Measurements from ENCODE around the gene MT1HL1.

MT1HL1 gene

DNA sequence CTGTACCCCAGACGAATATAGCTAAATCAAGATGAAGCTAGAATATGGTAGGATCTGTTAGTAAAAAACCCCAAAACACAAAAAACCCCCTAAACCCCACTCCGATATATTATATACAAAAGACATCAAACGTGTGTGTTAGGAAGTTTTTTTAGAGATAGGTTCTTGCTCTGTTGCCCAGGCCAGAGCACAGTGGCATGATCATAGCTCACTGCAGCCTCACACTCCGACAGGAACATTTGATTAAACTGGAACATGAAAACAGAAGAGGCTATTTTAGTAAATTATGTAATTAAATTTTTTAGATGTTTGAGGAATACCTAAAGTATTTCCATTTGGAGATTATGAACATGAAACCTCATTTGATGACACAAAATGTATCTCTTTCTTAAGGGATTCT is 29.6 kb upstream of the MT1HL1 start:
- intact Hi-C loops (cut with micrococcal nuclease), result no loop called here
- H3K4me1 Mint-ChIP-seq (ENCODE audit: low read depth), result no peaks in the 10 kb centered on the region
- no peaks in the 10 kb centered on the region for H3K36me3 Mint-ChIP-seq (ENCODE audit: low read depth)
- no peaks in the 10 kb centered on the region for H3K9me3 Mint-ChIP-seq
- H3K27ac Mint-ChIP-seq, result no peak overlapping the region
- H3K27me3 Mint-ChIP-seq, result peaks cover 3% of the 10 kb centered on the region
- H3K4me3 Mint-ChIP-seq, result no peak overlapping the region

DNA sequence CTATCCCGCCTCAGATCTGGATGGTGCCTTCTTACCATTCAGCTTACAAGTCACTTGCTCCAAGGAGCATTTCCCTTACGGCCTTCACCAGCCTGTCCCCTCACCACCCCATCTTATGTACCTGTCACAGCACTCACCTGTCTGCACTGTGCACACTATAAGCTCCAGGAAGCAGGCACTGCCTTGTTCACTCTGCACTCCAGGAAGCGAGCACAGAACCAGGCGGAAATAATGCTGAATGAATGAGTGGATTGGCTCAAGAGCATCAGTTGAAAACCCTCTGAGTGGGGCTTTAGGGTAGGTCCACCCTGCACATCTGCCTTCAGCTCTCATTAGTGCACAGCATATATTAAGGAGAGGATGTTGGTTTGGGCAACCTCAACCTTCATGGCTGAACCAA is 28.8 kb upstream of the MT1HL1 start:
- no peak overlapping the region for H3K27ac Mint-ChIP-seq
- no peaks in the 10 kb centered on the region for H3K36me3 Mint-ChIP-seq (ENCODE audit: low read depth)
- H3K4me1 Mint-ChIP-seq (ENCODE audit: low read depth), result no peaks in the 10 kb centered on the region
- H3K9me3 Mint-ChIP-seq, result no peaks in the 10 kb centered on the region
- no peak overlapping the region for H3K4me3 Mint-ChIP-seq
- intact Hi-C loops (cut with micrococcal nuclease), result no loop called here
- no peaks in the 10 kb centered on the region for H3K27me3 Mint-ChIP-seq

DNA sequence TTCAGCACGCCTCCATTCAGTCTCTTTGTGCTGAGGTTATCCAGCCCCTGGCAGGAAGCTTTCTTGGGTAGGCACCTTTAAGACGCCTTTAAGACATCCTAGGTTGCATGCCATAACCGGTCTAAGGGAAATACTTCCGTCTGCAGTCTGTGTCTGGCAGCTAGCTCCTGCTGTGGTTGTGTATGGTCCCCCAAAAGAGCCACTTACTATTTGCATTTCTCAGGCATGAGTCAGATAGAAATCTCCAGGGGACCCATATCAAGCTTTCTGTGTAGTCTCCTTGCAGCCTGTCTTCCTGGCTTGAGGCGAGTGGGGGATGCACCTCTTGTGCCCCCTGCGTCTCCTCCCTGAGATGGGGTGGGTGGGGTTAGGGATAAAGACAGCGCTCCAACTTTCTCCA is 27.8 kb upstream of the MT1HL1 start:
- Mint-ChIP-seq H3K4me3 (no peak overlapping the region), H3K9me3 (no peaks in the 10 kb centered on the region), H3K36me3 (ENCODE audit: low read depth) (no peaks in the 10 kb centered on the region), H3K27me3 (no peaks in the 10 kb centered on the region), H3K4me1 (ENCODE audit: low read depth) (no peaks in the 10 kb centered on the region), H3K27ac (no peak overlapping the region)
- intact Hi-C loops (cut with micrococcal nuclease), result no loop called here

GRCh38 chr1:237031480-237031879 is 27.2 kb upstream of the MT1HL1 start:
- Mint-ChIP-seq H3K27me3 (no peaks in the 10 kb centered on the region), H3K4me1 (ENCODE audit: low read depth) (no peaks in the 10 kb centered on the region), H3K27ac (no peak overlapping the region), H3K4me3 (no peak overlapping the region), H3K36me3 (ENCODE audit: low read depth) (no peaks in the 10 kb centered on the region), H3K9me3 (no peaks in the 10 kb centered on the region)
- intact Hi-C loops (cut with micrococcal nuclease), result no loop called here

- no peak overlapping the region for H3K4me3 Mint-ChIP-seq
- no peak overlapping the region for H3K27ac Mint-ChIP-seq
- H3K9me3 Mint-ChIP-seq, result peaks cover 8% of the 10 kb centered on the region
- no peaks in the 10 kb centered on the region for H3K27me3 Mint-ChIP-seq
- intact Hi-C loops (cut with micrococcal nuclease), result no loop called here
- H3K36me3 Mint-ChIP-seq (ENCODE audit: low read depth), result no peaks in the 10 kb centered on the region
- no peaks in the 10 kb centered on the region for H3K4me1 Mint-ChIP-seq (ENCODE audit: low read depth)
Measured at GRCh38 chr1:237029850-237030535, 25.8 kb upstream of the MT1HL1 start.

DNA sequence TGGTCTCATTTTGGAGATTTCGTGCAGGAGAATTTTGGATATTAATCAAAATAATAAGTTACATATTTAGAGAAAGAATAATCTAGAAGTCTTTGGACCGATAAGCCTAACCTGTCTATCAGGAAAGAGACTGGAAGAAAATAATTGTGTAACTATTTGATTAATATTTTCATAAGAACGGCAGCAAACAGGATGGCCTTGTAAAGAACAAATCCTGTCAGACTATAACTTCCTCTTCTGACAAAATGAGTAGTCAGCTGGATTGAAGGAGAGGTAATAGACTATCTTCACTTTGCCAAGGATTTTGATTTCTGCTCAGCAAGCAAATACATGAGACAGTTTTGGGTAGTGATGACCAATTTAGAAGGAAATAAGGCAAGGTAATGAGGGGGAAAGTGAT is 25.0 kb upstream of the MT1HL1 start:
- peaks cover 8% of the 10 kb centered on the region for H3K9me3 Mint-ChIP-seq
- no peaks in the 10 kb centered on the region for H3K27me3 Mint-ChIP-seq
- no peak overlapping the region for H3K27ac Mint-ChIP-seq
- intact Hi-C loops (cut with micrococcal nuclease), result no loop called here
- H3K4me1 Mint-ChIP-seq (ENCODE audit: low read depth), result no peaks in the 10 kb centered on the region
- no peak overlapping the region for H3K4me3 Mint-ChIP-seq
- H3K36me3 Mint-ChIP-seq (ENCODE audit: low read depth), result no peaks in the 10 kb centered on the region

DNA sequence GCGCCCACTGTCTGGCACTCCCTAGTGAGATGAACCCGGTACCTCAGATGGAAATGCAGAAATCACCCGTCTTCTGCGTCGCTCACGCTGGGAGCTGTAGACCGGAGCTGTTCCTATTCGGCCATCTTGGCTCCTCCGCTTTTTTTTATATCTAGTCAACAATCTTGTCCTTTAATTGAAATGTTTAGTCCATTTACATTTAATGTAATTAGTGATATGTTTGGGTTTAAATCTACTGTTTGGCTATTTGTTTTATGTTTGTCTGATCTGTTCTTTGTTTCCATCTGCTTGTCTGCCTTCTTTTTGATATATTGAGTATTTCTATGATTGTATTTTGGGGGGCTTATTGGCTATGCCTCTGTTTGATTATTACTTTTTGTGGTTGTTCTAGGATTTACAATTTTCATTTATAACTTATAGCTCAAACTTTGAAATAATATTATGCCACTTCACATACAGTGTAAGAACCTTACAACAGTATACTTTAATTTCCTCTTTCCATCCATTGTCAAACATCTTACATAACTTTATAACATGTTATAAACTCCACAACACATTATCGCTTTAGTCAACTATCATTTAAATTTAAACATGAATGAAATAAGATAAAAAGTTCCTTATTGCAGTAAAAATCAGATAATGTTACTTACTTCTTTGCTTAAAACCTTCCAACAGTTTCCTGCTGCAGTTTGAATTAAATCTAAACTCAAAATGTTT is 21.3 kb upstream of the MT1HL1 start:
- Mint-ChIP-seq H3K36me3 (ENCODE audit: low read depth) (no peaks in the 10 kb centered on the region), H3K9me3 (peaks cover 8% of the 10 kb centered on the region), H3K27ac (no peak overlapping the region), H3K27me3 (no peaks in the 10 kb centered on the region), H3K4me1 (ENCODE audit: low read depth) (no peaks in the 10 kb centered on the region), H3K4me3 (no peak overlapping the region)
- intact Hi-C loops (cut with micrococcal nuclease), result no loop called here

DNA sequence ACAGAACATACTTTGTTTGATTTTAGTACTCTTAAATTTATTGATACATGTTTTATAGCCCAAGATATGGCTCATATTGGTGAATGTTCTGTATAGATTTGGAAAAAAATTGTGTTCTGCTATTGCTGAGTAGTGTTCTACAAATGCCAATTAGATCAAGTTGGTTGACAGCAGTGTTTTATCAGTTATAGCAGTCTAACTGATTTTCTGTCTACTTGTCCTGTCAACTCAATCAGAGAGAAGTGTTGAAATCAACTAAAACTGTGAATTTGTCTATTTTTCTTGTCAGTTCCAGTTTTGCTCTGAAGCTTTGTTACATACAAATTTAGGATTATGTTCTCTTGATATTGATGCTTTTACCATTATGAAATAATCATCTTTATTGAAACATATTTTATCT is 14.7 kb upstream of the MT1HL1 start:
- Mint-ChIP-seq H3K27ac (no peak overlapping the region), H3K4me1 (ENCODE audit: low read depth) (no peaks in the 10 kb centered on the region), H3K9me3 (no peaks in the 10 kb centered on the region), H3K4me3 (no peak overlapping the region), H3K27me3 (no peaks in the 10 kb centered on the region), H3K36me3 (ENCODE audit: low read depth) (no peaks in the 10 kb centered on the region)
- intact Hi-C loops (cut with micrococcal nuclease), result no loop called here

DNA sequence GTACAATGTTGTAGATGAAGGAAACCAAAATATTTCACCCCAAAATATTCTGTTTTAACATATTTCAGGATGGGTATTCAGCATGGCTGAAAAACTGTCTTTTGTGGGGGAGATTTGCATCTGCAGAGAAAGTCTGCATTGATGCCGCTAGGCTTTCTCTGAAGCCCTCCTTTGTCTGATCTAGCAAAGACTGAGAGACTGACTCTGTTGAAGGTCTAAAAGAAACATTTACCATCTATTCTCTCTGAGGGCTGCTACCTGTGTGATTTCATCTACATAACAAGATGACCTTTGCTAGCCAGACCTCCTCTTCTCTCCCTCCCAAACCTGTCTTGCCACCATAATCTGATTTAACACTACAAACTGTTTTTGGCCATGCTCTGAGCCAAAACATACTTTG is 12.4 kb upstream of the MT1HL1 start:
- Mint-ChIP-seq H3K4me1 (ENCODE audit: low read depth) (no peaks in the 10 kb centered on the region), H3K4me3 (no peak overlapping the region), H3K27ac (no peak overlapping the region), H3K9me3 (no peaks in the 10 kb centered on the region), H3K36me3 (ENCODE audit: low read depth) (no peaks in the 10 kb centered on the region), H3K27me3 (no peaks in the 10 kb centered on the region)
- intact Hi-C loops (cut with micrococcal nuclease), result no loop called here

DNA sequence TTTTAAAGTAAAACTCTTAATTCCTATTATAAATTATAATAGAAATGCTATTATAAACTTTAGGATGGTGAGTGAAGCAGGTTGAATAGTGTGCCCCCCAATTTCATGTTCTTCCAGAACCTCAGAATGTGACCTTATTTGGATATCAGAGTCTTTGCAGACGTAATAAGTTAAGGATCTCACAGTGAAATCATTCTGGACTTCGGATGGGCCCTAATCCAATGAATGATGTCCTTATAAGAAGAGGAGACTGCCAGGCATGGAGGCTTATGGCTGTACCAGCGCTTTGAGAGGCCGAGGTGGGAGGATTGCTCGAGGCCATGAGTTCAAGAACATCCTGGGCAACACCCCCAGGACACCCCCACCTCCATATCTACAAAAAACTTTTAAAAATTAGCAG is 9.4 kb upstream of the MT1HL1 start:
- Mint-ChIP-seq H3K9me3 (no peaks in the 10 kb centered on the region), H3K27ac (no peak overlapping the region), H3K36me3 (ENCODE audit: low read depth) (no peaks in the 10 kb centered on the region), H3K4me1 (ENCODE audit: low read depth) (no peaks in the 10 kb centered on the region), H3K27me3 (no peaks in the 10 kb centered on the region), H3K4me3 (no peak overlapping the region)
- intact Hi-C loops (cut with micrococcal nuclease), result no loop called here

DNA sequence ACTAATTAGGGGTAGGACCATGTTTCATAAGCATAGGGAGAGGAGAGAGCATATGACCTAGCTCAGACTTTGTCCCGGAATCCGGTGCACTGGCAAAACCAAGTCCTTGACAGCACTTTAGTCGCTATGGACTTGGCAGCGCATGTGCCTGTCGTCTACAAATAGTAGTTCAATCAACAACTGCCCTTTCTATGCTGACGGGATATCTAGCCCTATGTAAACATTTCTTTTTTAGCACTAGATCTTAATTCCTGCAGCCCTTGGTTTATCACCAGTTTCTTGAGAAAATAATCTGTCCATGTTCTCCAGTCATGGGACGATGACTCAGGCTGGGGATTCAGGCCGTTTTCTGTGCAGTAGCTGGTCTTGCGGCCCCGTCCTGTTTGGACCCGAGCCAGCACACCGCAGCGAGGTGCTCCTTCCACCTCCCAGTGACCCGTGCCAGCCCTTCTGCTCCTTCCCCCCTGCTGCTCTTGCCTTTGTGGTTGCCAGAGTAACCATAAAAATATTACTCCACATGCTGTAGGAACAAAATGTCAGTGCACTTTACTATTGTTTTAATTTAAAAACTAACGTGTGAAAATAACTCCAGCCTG is 8.6 kb upstream of the MT1HL1 start:
- H3K9me3 Mint-ChIP-seq, result no peaks in the 10 kb centered on the region
- no peaks in the 10 kb centered on the region for H3K36me3 Mint-ChIP-seq (ENCODE audit: low read depth)
- no peaks in the 10 kb centered on the region for H3K27me3 Mint-ChIP-seq
- no peak overlapping the region for H3K27ac Mint-ChIP-seq
- no peaks in the 10 kb centered on the region for H3K4me1 Mint-ChIP-seq (ENCODE audit: low read depth)
- H3K4me3 Mint-ChIP-seq, result no peak overlapping the region
- intact Hi-C loops (cut with micrococcal nuclease), result no loop called here

DNA sequence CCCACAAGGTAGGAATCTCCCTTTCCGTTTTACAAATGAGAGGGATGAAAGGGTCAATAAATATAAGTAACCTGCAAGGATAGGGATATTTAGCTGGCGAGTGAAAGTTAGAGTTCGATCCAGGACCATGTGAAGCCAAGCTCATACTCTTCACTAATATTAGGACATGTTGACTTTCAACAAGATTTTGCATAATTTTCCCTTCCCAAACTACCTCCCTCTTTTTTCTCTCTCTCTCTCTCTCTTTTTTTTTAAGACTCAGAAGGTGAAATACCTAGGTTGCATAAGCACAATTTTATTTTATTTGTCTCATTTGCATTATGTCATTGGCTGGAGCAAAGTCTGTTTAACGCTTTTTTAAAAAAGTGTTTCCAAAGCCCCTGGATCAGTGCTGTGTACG is 8.1 kb upstream of the MT1HL1 start:
- intact Hi-C loops (cut with micrococcal nuclease), result no loop called here
- H3K36me3 Mint-ChIP-seq (ENCODE audit: low read depth), result no peaks in the 10 kb centered on the region
- no peak overlapping the region for H3K27ac Mint-ChIP-seq

GRCh38 chr1:237011432-237011831 is 7.2 kb upstream of the MT1HL1 start:
- Mint-ChIP-seq H3K27me3 (no peaks in the 10 kb centered on the region), H3K27ac (no peak overlapping the region), H3K9me3 (no peaks in the 10 kb centered on the region), H3K4me3 (no peak overlapping the region), H3K4me1 (ENCODE audit: low read depth) (no peaks in the 10 kb centered on the region), H3K36me3 (ENCODE audit: low read depth) (no peaks in the 10 kb centered on the region)
- intact Hi-C loops (cut with micrococcal nuclease), result no loop called here

More for the DNA sequence above, 8.1 kb upstream of the MT1HL1 start:
- Mint-ChIP-seq H3K27me3 (no peaks in the 10 kb centered on the region), H3K4me1 (ENCODE audit: low read depth) (no peaks in the 10 kb centered on the region), H3K9me3 (no peaks in the 10 kb centered on the region), H3K4me3 (no peak overlapping the region)

DNA sequence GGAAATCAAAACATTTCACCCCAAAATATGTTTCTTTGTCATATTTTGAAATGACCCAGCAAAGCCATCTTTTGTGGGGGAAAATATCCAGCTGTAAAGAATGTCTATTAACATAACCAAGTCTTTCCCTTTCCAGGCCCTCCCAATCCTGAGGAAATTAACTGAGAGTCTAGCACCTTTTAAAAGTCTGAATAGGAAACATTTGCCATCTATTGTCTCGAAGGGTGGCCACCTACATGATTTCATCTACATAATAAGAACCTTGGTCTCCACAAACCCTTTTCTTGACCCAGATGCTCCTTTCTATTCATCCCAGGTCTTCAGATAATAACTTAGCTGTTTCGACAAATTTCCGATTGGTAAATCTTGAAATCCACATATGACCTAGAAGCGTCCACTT is 5.4 kb upstream of the MT1HL1 start:
- H3K36me3 Mint-ChIP-seq (ENCODE audit: low read depth), result no peaks in the 10 kb centered on the region
- no peak overlapping the region for H3K4me3 Mint-ChIP-seq
- no peak overlapping the region for H3K27ac Mint-ChIP-seq
- intact Hi-C loops (cut with micrococcal nuclease), result no loop called here
- H3K4me1 Mint-ChIP-seq (ENCODE audit: low read depth), result no peaks in the 10 kb centered on the region
- no peaks in the 10 kb centered on the region for H3K9me3 Mint-ChIP-seq
- no peaks in the 10 kb centered on the region for H3K27me3 Mint-ChIP-seq

All from dendritic cell treated with granulocyte-macrophage colony-stimulating factor and Interleukin-4, amounts not matched to agents 40 ng/mL and 50 ng/mL, for 4 days (primary cell).